HG03460 (cell line): ENCODE data around the gene TTC31.
A peak's percentile ranks its signal among the peaks of the same experiment; 100 is the strongest.
"Not testable (repeated sequence)": the region's sequence is repeated elsewhere in the genome, so short reads cannot be mapped to it uniquely, and the experiment has no call there.

Experiments
- ATAC-seq: cut with Tn5 transposase; IDR thresholded peaks from one replicate; pipeline ENCODE4 v1.9.1; 2021; ENCODE audit not compliant: unreplicated experiment

Gene TTC31

GRCh38 chr2:74483675-74484164 lies 839 bp downstream of the TTC31 start:
- not testable (repeated sequence) for ATAC-seq

- no peak for ATAC-seq
These were observed 3.3 kb downstream of the TTC31 start for GRCh38 chr2:74486141-74486540.

GRCh38 chr2:74488643-74489481 lies 6.0 kb downstream of the TTC31 start:
- ATAC-seq: no peak

DNA sequence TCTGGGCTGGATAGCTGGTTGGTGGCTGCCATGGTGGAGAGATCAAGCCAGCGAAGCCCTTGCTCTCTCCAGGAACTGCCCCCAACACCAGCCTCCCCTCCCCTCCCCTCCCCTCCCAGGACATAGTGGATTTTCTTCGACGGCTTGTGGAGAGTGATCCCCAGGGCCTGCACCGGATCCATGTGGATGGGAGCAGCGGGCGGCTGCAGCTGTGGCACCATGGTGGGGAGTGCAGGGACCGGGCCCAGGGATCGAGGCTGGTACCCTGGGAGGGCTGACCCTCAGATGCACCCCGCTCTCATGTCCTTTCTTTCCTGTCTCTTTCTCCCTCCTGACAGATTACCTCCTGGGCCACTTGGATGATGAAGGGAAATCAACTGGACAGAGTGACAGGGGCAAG lies 7.0 kb downstream of the TTC31 start:
- no peak for ATAC-seq

DNA sequence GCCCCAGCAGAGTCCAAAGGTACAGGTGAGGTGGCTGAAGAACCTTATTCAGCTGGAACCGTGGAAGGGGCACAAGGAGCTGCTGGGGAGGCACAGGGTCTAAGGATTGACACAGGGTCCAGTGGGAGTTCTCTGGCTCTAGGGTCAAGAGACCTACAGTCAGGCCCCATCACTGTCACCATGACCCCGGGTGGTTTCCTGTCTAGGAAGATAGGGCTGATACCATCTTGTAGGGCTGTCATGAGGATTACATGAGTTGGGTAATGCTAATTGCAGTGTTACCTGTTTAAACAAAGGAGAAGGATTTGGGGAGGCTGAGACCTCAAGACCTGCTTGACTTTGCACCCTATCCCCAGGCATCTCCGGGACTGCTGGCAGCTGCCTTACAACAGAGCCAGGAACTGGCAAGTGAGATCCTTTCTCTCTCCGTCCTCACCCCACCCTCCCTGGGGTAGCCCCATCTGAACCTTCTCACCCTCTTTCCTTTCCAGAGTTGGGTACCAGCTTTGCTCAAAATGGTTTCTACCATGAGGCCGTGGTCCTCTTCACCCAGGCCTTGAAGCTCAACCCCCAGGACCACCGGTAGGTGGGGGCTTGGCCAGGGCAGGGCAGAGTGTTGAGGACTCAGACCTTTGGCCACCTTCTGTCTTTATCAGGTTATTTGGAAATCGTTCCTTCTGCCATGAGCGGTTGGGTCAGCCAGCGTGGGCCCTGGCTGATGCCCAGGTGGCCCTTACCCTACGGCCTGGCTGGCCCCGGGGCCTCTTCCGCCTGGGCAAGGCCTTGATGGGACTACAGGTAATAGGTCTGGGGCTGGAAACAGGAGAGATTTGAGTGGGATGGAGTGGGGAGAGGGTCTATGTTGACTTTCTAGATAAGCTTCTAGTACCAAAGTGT lies 9.0 kb downstream of the TTC31 start:
- no peak for ATAC-seq

DNA sequence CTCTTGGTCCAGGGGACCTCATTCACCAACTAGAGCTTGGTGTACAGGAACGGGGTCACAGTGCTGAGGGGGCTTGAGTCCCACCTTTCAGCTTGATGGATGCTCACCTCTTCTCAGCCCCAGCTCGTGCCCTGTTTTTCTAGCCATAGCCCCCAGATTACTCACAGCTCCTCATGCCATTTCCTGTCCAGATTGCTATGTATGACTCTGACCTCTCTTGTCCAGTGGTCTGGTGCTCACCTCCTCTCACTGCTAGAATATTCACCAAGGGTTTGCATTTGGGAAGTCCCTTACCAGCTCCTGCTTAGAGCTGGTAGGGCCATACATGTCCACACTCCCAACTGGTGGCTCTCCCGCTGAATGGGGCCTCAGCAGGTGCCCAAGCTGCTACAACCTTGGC lies 10.7 kb downstream of the TTC31 start:
- no peak for ATAC-seq

GRCh38 chr2:74495440-74495839 lies 12.6 kb downstream of the TTC31 start:
- no peak for ATAC-seq

DNA sequence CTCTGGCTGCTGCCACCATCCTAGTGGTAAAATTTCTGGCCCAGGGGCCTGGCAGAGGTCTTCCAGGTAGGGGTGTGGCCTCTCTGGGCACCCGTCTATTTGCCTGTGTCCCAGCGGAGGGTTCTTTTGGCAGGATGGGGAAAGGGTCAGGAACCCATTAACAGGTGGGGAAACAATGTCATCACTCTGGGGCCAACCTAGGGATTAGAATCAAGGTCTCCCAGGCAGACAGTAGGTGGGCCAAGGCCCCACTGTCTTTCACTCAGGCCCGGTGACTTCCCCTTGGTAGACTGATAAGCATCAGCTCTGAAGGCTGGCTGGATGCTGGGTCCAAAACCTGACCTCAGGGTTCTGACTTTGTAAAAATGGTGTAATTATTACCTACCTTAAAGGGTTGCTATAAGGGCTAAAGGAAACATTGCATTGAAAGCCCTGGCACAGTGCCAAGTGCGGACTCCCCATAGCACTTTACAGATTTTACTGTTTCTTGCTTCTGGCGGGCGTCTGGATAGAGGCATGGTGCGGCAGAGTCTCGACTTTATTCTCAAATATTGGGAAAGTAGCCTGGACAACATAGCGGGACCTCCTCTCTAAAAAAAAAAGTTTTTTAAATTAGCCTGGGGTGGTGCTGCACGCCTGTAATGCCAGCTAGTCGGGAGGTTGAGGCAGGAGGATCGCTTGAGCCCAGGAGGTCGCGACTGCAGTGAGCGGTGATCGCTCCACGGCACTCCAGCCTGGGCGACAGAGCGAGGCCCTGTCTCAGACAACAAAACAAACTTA lies 14.3 kb downstream of the TTC31 start:
- ATAC-seq: no peak

DNA sequence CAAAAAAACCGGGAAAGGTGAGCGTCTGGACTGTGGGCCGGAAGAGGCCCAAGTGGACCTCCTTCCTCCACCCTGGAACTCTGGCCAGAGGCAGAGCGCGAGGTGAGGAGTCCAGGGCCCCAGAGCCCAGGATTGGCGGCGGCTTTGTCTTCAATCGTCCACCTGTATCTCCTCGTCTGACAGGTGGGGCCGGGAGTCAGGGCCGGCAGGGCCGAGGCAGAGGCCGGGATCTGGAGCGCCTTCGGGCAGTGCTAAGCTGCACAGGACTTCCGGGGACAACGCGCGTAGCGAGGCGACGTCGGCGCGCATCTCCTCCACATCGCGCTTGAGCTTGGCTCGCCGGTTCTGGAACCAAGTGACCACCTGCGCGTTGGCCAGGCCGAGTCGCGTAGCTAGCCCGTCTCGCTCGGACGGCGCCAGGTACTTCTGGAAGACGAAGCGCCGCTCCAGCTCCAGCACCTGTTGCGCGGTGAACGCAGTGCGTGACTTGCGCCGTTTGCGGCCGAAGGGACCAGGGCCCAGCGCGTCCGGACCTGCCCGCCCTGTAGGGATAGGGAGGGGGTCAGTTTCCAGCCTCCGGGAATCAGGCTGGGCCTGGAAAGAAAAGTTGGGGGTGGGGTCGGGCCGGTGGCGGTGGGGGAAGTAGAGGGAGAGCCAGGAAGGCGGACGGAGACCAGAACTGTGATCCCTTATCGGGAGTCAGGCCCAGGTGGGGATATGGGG lies 15.1 kb downstream of the TTC31 start:
- no peak for ATAC-seq

GRCh38 chr2:74498500-74499266 lies 15.8 kb downstream of the TTC31 start:
- no peak for ATAC-seq

DNA sequence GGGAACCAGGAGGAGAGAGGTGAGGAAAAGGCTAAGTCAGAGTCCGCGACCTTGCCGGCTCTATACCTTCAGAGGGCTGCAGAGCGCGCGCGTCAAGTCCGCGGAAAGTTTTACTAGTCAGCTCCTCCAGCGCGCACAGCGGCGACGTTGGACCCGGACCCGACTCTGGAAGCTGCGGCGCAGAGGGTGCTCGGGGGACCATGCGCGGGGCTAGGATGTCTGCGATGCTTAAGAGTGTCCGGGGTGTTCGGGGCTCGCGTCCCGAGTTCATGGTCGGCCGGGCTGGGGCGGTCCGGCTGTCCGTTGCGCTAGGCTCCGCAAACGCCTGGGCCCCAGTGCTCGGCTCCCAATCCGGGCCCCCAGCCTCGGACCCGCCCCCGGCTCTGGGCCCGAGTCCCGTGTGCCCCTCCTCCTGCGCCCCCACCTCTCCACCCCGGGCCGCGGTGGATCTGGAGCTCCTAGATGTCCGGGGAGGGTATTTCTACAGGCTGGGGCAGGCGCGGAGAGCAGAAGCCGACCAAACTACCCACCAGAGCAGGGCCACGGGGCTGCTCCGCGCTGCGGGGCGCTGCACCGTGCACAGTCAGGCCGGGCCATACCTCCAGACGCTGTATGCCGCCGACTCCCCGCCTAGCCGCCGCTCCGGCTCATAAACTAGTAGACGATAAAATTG lies 16.5 kb downstream of the TTC31 start, which contains the start of gene LBX2:
LBX2 (minus strand) TSS at position 337 of the 673 bp plus-strand sequence; CDS start at position 271, 66 bp downstream.
- no peak for ATAC-seq

DNA sequence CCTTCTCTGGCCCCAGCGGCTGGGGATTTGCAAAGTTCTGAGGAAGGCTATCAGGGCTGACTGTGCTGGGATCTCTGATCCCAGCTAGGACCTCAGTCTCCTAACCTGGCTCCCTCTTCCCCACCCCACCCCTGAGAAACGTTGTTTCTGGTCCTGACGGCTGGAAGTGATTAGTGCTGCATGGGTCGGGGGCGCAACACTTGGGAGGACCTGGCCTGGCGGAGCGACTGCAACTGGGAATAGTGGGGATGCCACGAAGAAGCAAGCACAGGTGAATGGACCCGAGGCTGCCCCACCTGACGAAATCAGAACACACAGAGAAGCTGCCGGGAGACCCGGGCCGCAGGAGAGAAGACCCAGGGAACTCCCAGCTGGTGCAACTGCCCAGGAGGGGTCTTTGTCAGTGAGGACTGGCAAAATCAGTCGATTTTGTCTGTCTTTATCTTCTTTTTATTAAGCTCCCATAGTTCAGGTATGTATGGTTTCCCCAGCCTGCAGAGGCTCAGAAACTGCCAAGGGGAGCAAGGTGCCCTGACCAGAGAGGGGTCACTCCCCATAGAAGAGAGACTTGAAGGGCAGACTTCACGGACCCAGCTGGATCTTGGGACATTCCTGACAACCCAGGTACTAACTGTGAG lies 17.2 kb downstream of the TTC31 start:
- no peak for ATAC-seq

DNA sequence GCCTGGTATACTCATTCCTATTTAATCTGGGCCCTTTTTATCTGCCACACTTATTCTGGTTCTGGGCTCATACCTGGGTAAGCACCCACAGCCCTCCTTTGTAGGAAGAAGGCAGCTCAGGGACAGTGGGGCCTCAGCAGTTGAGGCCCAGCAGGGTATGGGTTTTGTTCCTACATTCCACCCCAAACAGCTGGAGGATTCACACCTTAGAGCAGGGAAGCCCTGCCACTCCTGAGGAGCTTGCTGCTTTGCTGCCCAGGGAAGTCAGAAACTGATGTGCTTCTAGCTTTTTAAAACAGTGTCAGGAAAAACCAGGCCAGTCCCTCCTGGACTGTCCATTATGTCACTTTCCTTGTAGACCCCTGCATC lies 17.7 kb downstream of the TTC31 start:
- no peak for ATAC-seq

DNA sequence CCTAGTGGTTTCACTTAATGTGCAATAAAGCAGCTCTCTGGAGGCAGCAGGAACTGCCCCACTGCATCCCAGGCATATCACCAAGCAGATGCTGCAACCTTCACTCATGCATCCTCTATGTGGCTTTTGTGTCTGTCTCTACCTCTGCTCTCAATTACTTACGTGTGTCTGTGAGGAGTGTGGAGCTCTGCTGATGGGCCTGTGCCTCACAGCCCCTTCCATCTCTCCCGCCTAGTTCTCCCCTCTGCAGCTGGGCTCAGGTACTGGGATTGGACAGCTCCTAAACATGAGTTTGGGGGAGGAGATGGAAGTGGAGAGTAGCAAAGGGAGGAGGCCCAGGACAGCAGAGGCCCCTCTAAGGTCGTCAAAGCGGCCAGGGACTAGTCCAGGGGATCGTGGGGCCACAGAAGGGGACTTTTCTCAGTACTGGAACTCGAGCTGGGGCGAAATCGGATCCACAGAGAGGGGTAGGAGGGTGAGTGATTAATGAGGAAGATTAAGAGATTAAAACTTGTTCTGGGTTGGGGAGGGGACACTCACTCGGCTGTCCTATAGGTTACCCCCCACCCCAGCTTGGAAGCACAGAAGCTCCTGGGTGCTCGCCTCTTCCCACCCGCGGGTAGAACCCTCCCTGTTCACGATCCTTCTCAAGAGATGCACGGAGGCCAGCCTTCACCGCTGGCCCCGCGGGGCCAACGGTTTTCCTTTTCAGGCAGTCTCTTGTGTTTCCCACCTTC lies 18.6 kb downstream of the TTC31 start:
- no peak for ATAC-seq

- no peak for ATAC-seq
These were observed 19.4 kb downstream of the TTC31 start for GRCh38 chr2:74502147-74502719.

DNA sequence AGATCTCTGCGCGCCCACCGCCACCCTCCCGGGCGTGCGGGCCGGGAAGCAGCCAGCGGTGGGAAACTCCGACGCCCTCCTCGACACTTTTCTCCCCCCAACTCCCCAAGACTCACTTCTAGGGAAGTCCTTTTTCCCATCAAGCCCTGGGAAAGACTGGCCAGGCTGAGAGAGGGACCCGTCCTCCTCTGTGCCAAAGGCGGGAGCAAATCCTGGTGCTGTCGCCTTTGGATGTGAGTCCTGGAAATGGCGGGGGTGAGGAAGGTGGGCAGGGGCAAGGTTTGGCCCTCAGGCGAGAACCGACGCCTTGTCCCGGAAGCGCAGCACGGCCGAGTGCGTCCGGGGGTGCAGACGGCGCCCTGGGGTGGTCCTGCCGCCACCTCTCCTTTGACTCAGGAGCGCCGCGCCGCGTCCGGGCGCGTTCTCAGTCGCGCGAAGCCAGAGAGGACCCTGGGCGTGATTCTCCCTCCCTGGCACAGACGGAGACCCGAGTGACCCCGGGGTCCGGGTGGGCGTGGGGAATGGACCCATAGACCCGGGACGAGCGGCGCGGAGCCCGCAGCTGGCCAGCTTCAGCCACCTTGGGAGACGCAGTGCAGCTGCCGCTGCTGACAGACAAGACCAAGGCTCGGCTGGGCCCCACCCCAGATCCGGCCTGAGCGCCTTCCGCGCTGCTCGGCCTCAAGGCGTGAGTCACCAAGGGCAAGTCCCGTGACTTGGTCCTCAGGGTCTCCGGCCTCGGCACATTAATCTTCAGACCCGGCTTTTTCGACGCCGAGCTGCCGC lies 20.0 kb downstream of the TTC31 start:
- ATAC-seq: peak; percentile 38
